ENCODE results near the gene UBA6. TPM values are rescaled to one million over a fixed set of nuclear protein-coding genes. Genes with fewer than 3 reads are reported as not detected.

Gene UBA6
- polyA plus RNA-seq, 2 of the 4 experiments (the other 2 are of a cell fraction) = 33.9 to 84.6 TPM

DNA sequence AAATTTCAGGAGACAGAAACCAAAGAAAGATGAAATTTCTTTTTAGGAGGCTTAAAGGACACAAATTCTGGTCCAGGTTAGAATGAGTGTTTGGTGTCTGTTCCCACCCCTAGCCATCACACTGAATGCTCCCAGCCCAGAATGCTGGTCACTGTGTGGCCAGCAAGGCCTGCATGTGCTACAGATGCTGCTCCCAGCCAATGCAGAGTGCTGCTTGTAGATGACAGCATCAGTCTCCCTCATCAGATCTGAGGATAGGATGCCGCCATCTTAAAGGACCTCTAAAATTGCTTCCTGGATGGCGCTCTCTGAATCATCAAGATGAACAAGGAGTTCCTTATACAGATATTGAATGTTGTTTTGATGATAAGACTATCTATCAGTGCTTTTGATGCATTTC, 17.9 kb upstream of the UBA6 start:
- H3K4me2 ChIP-seq = no peak overlapping the region
- DNase-seq (ENCODE audit: low read depth in 1 of 2, low spot score in 1 of 2) (no peak), ATAC-seq (no peak), FAIRE-seq (no peak)
- H3K4me1 ChIP-seq = peaks cover 17% of the 10 kb centered on the region
- H3K4me3 ChIP-seq = no peak overlapping the region
- H3K27ac ChIP-seq = no peak overlapping the region
- 89% methylated on average over 2 of the region's 2 CpGs for WGBS (ENCODE audit: missing lambda C conversion rate)
- ChIA-PET POLR2A (no interaction called here), CTCF (no interaction called here)
- TF ChIP-seq HDAC2 (IDR thresholded peaks at IDR 0.05) (no peak), GATA3 (IDR thresholded peaks at IDR 0.05; ENCODE audit: borderline replicate concordance) (no peak), FOSL2 (IDR thresholded peaks at IDR 0.05) (no peak), FOSL2 (CRISPR knock-in tag; IDR thresholded peaks at IDR 0.05) (no peak), SREBF2 (IDR thresholded peaks at IDR 0.05) (no peak), CBX8 (IDR thresholded peaks at IDR 0.05) (no peak), SMC3 (IDR thresholded peaks at IDR 0.05) (no peak), RNF2 (IDR thresholded peaks at IDR 0.05; ENCODE audit: borderline replicate concordance, low read depth) (no peak), PHF8 (IDR thresholded peaks at IDR 0.05; ENCODE audit: borderline replicate concordance, low read depth) (no peak), ZC3H11A (IDR thresholded peaks at IDR 0.05) (no peak), RCOR1 (IDR thresholded peaks at IDR 0.05; ENCODE audit: low read depth, low read length) (no peak), HES2 (IDR thresholded peaks at IDR 0.05) (no peak), CHD4 (IDR thresholded peaks at IDR 0.05; ENCODE audit: borderline replicate concordance) (no peak), EP300 (IDR thresholded peaks at IDR 0.05) (no peak), NFE2L2 (conservative IDR thresholded peaks at IDR 0.05; ENCODE audit: low read length) (no peak), JUN (IDR thresholded peaks at IDR 0.05) (no peak), FOSB (CRISPR knock-in tag; IDR thresholded peaks at IDR 0.05) (no peak), BHLHE40 (IDR thresholded peaks at IDR 0.05; ENCODE audit: low read depth, low read length) (no peak)
- H3K9me3 ChIP-seq = no peaks in the 10 kb centered on the region

GRCh38 chr4:67717586-67717985, 16.6 kb upstream of the UBA6 start:
- H3K4me2 ChIP-seq = no peak overlapping the region
- H3K4me1 ChIP-seq = peaks cover 27% of the 10 kb centered on the region
- WGBS (ENCODE audit: missing lambda C conversion rate) = 92% methylated on average over 2 of the region's 2 CpGs
- H3K9me3 ChIP-seq = no peaks in the 10 kb centered on the region
- POLR2A ChIA-PET = no interaction called here
- TF ChIP-seq HOXA7 (CRISPR knock-in tag; IDR thresholded peaks at IDR 0.05) = no peak
- no peak for TF ChIP-seq NPAS2 (CRISPR knock-in tag; IDR thresholded peaks at IDR 0.05; ENCODE audit: borderline replicate concordance)
- CTCF ChIA-PET = interaction anchor here (0.7 to 2.0 kb wide), 2 partner anchors 9 to 37 kb away, joined by 3 to 5 read pairs; no protein-coding TSS in a partner anchor
- no peak for ATAC-seq
- no peak overlapping the region for H3K4me3 ChIP-seq
- no peak overlapping the region for H3K27ac ChIP-seq
- DNase-seq (ENCODE audit: low read depth in 1 of 2, low spot score in 1 of 2) = no peak
- FAIRE-seq = no peak

- CTCF ChIA-PET = interaction anchor here (0.6 to 2.4 kb wide), 2 partner anchors 32 to 85 kb away, joined by 3 to 7 read pairs; no protein-coding TSS in a partner anchor
- peak overlapping the region in 1 of 2 experiments; percentile 62; a peak in 1 of 6 replicates for H3K27ac ChIP-seq
- DNase-seq (ENCODE audit: low read depth in 1 of 2, low spot score in 1 of 2) (no peak), ATAC-seq (no peak), FAIRE-seq (no peak)
- H3K4me3 ChIP-seq = no peak overlapping the region
- WGBS (ENCODE audit: missing lambda C conversion rate) = 86% methylated on average over 6 of the region's 6 CpGs
- H3K9me3 ChIP-seq = no peaks in the 10 kb centered on the region
- TF ChIP-seq CBX8 (IDR thresholded peaks at IDR 0.05) (no peak), TFCP2L1 (CRISPR knock-in tag; IDR thresholded peaks at IDR 0.05) (no peak), GATA3 (IDR thresholded peaks at IDR 0.05; ENCODE audit: borderline replicate concordance) (no peak), RNF2 (IDR thresholded peaks at IDR 0.05; ENCODE audit: borderline replicate concordance, low read depth) (no peak), HOXB13 (CRISPR knock-in tag; IDR thresholded peaks at IDR 0.05; ENCODE audit: low read depth) (no peak), ZSCAN20 (CRISPR knock-in tag; IDR thresholded peaks at IDR 0.05) (no peak), FOSL2 (IDR thresholded peaks at IDR 0.05) (no peak), FOSL2 (CRISPR knock-in tag; IDR thresholded peaks at IDR 0.05) (no peak), HOXA7 (CRISPR knock-in tag; IDR thresholded peaks at IDR 0.05) (no peak), NFE2L2 (conservative IDR thresholded peaks at IDR 0.05; ENCODE audit: low read length) (no peak), RAD21 (conservative IDR thresholded peaks at IDR 0.05 in 1 of 2, IDR thresholded peaks at IDR 0.05 in 1 of 2) (no peak), ESRRA (IDR thresholded peaks at IDR 0.05; ENCODE audit: borderline replicate concordance, low read length) (no peak), ZFP36 (IDR thresholded peaks at IDR 0.05; ENCODE audit: borderline replicate concordance, partially characterized antibody) (no peak), JUN (IDR thresholded peaks at IDR 0.05) (no peak), POLR2AphosphoS2 (conservative IDR thresholded peaks at IDR 0.05; ENCODE audit: low read length) (no peak), HES2 (IDR thresholded peaks at IDR 0.05) (no peak), MAFK (IDR thresholded peaks at IDR 0.05; ENCODE audit: partially characterized antibody) (no peak), RFX5 (IDR thresholded peaks at IDR 0.05) (no peak)
- TF ChIP-seq, protein P1, sequence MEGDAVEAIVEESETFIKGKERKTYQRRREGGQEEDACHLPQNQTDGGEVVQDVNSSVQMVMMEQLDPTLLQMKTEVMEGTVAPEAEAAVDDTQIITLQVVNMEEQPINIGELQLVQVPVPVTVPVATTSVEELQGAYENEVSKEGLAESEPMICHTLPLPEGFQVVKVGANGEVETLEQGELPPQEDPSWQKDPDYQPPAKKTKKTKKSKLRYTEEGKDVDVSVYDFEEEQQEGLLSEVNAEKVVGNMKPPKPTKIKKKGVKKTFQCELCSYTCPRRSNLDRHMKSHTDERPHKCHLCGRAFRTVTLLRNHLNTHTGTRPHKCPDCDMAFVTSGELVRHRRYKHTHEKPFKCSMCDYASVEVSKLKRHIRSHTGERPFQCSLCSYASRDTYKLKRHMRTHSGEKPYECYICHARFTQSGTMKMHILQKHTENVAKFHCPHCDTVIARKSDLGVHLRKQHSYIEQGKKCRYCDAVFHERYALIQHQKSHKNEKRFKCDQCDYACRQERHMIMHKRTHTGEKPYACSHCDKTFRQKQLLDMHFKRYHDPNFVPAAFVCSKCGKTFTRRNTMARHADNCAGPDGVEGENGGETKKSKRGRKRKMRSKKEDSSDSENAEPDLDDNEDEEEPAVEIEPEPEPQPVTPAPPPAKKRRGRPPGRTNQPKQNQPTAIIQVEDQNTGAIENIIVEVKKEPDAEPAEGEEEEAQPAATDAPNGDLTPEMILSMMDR (IDR thresholded peaks at IDR 0.05) = no peak
- TF ChIP-seq, protein P2, sequence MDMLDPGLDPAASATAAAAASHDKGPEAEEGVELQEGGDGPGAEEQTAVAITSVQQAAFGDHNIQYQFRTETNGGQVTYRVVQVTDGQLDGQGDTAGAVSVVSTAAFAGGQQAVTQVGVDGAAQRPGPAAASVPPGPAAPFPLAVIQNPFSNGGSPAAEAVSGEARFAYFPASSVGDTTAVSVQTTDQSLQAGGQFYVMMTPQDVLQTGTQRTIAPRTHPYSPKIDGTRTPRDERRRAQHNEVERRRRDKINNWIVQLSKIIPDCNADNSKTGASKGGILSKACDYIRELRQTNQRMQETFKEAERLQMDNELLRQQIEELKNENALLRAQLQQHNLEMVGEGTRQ (IDR thresholded peaks at IDR 0.05) = no peak
- TF ChIP-seq, protein P3, sequence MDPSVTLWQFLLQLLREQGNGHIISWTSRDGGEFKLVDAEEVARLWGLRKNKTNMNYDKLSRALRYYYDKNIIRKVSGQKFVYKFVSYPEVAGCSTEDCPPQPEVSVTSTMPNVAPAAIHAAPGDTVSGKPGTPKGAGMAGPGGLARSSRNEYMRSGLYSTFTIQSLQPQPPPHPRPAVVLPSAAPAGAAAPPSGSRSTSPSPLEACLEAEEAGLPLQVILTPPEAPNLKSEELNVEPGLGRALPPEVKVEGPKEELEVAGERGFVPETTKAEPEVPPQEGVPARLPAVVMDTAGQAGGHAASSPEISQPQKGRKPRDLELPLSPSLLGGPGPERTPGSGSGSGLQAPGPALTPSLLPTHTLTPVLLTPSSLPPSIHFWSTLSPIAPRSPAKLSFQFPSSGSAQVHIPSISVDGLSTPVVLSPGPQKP (IDR thresholded peaks at IDR 0.05; ENCODE audit: low read depth, low read length) = no peak
- no peak overlapping the region; the same call in 2 of the 3 replicates for H3K4me2 ChIP-seq
- peaks cover 21% of the 10 kb centered on the region for H3K4me1 ChIP-seq
- POLR2A ChIA-PET = interaction anchor here (2.1 kb wide), 1 partner anchor 14 kb away, joined by 6 read pairs; the partner anchor contains the start of gene UBA6
These were observed 14.0 kb upstream of the UBA6 start for GRCh38 chr4:67714955-67715354.
